Dedifferentiated amniotic fluid mesenchymal stem cell (primary cell): Measurements from ENCODE around the gene MEGF6.

Source experiments
- DNase-seq: peaks from one replicate; pipeline ENCODE4 v3.0.0-alpha.2; 2016; ENCODE audit errors: extremely low spot score

Gene MEGF6

DNA sequence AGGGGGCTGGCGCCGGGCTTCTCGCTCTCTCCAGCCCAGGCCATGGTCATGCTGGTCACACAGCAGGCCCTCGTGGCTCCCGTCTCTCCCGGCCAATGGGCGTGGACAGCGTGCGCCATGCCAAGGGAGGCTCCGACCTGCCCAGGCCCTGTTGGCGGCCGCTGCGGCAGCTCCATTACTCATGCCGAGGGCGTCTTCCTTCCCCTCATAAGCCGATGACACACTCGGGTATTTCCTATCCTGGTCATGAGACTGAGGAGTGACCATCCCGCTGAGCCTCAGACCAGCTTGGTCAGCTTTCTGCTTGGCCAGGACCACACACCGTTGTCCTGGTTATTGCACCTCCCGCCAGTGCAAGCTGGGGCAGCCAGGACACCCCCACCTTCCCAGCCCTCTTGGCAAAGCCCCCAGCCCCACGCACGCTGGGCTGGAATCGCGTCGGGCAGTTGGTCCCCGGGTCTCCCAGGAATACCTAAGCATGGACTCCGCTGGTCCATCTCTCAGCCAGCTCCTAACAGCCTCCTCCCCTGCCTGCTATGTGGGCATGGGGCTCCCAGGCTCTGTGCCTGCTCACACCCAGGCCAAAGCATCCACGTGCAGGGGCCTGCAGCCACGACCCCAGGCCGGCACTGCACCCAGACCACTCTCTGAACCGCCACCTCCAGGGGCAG lies 107.0 kb downstream of the MEGF6 start:
- DNase-seq, result peak; percentile 81

DNA sequence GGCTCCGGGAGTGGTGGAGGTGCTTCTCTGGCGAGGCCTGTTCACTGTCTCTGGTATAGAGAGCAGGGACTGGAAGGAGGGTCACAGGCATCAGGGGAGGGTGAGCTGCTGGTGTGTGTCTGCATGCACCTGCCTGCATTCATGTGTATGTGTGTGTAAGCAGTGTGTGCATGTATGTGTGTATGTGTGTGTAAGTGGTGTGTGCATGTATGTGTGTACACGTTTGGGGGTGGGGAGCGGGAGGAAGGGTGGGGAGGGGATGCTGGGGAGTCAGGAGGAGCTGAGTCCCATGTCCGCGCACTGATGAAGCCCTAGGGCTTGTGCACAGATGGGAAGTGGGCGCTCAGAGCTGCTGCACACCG lies 107.8 kb downstream of the MEGF6 start:
- DNase-seq, result no peak

DNA sequence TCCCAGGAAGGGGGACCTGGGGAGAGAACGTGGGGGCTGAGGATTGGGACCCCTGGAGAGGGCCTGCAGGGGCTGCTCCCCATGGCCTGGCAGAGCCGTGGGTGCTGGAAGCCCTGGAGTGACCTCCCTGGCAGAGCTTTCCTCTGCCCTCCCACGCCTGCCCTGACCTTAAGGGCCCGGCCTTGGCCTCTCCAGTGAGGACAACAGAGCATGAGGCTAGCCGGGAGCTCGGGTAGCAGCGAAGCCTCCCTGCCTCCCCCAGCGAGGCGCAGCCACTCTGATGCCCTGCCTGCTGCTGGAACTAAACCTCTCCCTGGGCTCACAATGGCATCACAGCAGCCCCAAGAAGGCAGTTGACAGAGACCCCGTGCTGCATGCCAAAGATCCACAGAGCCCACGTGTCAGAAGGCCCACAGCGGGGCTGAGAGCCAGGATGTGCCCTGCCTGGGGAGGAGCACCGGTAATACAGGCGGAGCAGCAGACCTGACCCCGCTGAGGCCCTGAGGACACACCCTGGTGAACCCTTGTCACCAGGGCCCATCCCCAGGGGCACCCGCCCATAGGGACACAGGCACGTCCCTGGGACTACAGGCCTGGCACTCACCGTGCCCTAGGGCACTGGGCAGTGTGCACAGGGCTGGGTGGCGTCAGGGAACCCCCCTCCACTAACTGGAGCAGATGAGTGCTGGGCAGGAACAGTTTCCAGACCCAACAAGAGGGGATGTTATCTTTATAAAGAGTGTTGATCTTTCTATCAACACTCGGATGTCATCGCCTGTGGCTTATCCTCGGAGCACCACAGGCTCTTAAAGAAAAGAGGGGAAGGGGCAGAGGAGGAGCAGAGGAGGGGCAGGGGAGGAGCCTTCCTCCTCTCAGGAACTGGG lies 108.4 kb downstream of the MEGF6 start:
- DNase-seq, result no peak

DNA sequence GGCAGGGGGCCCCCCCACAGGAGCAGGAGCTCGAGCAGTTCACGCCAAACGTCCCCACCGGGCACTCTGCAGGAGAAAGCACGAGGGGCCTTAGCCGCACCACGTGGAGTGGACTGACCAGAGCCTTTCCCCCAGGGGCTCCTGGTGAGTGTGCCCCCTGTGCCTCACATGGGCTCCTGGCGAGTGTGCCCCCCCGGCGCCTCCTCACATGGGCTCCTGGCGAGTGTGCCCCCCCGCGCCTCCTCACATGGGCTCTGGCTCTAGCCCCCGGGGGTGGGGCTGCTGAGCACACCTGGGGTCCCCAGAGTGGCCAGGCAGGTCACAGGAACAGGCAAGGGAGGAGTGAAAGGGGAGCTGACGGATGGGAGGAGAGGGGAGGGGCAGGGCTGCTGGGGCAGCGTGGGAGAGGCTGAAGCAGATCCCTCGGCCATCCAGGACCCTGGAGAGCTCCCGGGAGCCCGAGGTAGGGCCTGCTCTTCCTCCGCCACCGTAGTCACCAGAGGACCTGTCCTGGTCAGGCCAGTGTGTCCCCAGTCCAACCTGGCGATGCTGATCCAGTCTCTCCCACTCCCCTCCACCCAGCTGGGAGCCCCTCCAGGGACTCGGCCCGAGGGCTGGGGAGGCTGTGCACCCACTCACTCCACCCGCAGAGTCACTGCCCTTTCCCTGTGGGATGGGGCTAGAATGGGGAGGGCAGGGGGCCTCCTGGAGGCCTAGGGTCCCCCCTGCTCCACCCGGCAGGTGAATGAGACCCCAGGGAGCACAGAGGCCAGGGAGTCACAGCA lies 109.3 kb downstream of the MEGF6 start:
- DNase-seq, result no peak

DNA sequence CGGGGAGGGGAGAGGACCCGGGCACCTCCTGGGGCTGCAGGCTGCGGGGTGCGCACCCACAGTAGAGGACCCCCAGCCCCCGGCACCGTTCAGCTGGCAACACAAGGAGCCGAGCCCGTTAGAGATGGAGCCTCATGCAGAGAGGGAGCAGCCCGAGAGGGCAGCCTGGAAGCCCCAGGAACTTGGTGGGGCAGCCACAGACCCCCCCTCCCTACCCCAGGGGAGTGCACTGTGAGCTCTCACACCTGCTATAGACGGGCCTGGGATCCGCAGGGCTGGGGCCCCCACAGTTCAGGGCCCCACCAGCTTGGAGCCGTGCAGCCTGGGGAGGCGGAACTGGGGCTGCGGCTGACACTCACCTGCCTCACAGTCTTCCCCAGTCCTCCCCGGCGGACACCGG lies 109.9 kb downstream of the MEGF6 start:
- DNase-seq, result no peak

DNA sequence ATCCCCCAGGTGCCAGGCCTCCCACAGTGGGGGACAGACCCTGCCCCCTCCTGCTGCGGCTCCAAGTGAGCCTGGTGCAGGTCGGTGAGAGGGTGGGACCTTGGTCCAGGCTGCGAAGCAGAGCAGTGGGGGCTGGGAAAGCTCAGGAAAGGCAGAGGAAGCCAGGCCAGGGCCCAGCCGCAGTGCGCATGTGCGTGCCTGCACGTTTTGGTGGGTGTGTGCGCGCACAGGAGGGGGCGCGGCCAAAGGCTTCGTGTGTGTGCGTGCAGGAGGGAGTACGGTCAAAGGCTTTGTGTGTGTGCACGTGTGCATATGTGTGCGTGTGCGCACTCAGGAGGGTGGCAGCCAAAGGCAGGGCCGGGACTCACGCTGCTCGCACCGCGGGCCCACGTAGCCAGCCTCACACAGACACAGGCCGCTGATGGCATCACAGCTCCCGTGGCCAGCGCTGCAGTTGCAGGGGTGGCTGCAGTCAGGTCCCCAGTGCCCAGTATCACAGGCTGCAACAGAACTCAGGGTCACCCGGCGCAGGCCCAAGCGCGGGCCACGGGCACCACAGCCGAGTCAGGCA lies 111.0 kb downstream of the MEGF6 start:
- DNase-seq, result no peak

DNA sequence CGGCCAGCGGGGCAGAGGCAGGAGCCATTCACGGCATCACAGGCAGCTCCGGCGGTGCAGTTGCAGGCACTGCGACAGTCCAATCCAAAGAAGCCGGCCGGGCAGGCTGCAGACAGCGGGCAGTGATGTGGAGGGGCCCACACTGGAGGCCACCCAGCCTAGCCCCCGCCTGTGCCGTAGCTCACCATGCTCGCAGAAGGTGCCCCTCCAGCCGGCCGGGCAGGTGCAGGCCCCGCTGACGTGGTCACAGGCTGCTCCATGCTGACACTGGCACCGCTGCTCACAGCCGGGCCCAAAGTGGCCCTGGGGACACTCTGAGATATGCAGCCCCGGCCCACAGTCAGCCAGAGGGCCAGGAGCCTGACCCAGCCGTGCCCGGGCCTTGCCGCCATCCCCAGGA lies 111.7 kb downstream of the MEGF6 start:
- DNase-seq, result no peak

DNA sequence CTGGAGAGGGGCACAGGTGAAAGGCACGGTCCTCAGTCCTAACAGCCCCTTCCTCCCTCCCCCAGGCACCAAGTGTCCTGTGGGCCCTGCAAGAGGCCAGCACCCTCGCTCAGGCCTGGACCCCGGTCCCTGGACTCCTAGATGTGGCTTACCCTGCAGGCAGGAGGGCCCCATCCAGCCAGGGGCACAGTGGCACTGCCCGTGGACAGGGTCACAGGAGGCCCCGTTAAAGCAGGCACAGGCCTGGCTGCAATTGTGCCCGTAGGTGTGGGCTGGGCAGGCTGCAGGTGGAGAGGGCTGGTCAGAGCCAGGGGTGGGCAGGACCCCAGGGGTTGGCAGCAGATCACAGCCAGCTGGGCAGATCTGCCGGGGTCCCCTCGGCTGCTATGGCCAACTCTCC lies 112.3 kb downstream of the MEGF6 start:
- no peak for DNase-seq

DNA sequence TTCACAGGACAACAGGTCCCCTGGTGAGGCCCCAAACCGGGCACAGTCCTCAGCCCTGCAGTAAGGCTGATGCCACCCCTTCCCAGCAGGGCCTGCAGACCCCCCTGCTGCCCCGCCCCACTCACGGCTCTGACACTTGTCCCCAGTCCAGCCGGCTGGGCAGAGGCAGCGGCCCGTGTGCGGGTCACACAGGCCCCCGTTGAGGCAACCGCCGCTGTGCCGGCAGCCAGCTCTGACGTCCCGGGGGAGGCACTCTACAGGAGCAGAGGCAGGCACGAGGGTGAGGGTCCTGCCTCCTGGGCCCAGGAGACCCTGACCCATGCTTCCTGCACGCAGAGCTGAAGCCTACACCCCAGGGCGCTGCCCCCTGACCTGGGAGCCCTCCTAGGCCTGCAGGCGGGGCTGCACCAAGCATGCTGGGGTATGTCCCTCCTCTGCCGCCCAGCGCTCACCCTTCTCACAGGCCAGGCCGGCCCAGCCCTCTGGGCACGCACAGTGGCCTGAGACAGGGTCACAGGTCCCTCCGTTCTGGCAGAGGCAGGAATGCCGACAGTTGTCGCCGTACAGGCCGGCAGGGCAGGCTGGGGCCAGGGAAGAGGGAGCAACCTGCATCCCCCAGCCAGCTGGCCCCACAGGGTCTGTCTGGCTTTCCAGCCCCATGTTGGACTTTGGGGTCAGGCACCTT lies 112.9 kb downstream of the MEGF6 start:
- no peak for DNase-seq

DNA sequence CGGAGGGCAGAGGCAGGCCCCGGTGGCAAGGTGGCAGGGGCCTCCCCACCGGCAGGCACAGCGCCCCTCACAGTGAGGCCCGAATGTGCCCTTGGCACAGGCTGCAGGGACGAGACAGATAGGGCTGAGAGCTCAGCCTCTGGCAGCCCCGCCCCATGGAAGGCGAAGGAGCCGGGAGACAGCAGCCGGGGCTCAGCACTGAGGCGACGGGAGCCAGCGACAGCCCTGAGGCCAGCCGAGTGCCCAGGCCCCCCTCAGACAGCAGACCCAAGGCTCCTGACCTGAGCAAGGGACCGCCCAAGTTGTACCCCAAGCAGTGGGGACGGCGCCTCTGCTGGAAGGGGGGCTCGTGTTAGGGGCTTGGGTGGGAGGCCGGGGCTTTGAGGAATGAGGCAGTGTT lies 113.8 kb downstream of the MEGF6 start:
- no peak for DNase-seq

DNA sequence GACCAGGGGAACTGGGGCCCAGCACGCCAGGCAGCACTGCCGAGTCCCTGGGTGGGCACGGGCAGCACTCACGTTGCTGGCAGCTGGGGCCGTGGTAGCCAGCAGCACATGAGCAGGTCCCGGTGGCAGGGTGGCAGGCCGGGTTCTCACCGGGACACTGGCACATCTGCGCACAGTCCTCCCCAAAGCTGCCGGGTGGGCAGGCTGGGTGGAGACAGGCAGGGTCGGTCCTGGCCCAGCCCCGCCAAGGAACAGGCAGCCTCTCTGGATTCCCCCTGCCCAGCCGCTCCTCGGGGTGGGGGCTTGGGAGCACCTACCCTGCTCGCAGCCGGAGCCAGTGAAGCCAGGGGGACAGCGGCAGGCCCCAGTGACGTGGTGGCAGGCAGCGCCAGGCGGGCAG lies 114.4 kb downstream of the MEGF6 start:
- DNase-seq, result no peak

DNA sequence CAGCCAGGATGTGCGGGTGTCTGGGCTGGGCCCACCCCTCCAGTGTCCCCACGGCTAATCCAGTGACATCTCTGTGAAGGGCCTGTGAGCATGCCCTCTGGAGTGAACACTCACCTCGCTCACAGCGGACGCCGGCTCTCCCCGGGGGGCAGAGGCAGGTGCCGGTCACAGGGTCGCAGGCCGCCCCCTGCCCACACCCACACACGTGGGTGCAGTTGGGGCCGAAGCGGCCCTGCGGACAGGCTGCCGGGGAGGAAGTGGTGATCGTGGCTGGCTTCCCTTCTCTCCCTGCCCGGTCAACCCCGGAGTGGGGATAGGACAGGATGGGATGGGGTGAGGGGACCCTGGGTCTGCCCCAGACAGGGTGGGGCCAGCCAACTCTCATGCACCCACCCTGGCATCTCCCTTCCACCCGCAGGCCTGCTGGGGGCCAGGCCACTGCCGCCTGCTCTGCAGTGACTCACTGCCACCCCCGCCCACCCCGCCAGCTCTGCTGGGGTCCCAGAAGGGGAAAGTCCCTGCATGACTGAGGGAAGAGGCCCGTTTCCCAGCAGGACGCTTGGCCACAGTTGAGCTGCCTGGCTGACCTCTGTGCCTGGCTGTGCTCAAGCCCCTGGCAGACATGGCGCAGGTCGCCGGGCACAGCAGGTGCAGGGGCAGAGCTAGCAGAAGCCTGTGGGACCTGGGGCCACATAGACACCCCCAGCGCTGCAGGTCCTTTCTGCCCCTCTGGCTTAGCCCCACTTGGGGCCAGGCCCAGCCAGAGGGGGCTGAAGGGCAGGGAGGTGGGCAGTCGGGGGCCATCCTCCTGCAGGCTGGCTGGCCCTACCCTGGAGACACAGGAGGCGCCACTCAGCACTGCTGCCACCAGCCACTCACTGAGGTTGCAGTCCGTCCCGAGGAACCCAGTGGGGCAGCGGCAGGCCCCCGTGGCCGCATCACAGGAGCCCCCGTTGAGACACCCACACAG lies 115.2 kb downstream of the MEGF6 start:
- no peak for DNase-seq

DNA sequence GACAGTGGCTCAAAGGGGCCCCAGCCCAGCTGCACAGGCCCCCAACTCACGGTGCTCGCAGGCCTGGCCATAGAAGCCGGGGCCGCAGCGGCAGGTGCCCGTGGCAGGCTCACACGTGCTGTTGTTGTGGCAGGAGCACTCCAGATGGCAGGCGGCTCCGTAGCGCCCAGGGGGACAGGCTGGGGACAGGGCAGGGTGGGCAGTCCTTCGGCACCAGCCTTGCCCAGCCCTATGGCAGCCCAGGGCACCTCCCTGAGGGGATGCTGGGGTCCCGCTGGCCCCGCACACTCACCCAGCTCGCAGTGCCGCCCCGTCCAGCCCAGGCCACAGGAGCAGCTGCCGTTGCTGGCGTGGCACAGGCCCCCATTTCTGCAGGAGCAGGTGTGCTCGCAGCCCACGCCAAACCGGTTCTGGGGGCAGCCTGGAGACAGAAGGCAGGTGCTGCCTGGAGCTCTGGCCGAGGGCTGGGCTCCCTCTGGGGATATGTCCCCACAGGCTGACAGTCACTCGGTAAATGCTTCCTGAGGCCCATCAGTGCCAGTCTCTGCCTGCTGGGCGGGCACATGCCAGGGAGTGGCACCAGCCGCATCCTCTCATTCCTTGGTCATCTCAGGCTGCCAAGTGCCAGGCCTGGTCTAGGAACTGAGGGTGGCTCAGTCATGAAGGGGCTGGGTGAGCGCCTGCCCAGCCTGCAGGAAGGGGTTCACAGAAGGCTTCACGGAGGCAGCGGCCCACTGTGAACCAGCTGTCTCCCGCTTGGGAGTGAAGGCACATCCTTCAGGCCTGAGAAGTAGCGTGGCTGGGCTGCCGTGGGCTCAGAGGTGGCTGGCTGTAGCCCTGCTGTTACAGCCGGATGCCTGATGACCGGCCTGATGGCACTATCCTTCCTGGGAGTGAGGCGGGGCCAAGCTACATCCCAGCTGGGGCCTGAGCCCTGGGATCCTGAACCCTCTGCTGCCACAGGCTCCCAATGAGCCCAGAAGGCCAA lies 116.7 kb downstream of the MEGF6 start:
- no peak for DNase-seq

DNA sequence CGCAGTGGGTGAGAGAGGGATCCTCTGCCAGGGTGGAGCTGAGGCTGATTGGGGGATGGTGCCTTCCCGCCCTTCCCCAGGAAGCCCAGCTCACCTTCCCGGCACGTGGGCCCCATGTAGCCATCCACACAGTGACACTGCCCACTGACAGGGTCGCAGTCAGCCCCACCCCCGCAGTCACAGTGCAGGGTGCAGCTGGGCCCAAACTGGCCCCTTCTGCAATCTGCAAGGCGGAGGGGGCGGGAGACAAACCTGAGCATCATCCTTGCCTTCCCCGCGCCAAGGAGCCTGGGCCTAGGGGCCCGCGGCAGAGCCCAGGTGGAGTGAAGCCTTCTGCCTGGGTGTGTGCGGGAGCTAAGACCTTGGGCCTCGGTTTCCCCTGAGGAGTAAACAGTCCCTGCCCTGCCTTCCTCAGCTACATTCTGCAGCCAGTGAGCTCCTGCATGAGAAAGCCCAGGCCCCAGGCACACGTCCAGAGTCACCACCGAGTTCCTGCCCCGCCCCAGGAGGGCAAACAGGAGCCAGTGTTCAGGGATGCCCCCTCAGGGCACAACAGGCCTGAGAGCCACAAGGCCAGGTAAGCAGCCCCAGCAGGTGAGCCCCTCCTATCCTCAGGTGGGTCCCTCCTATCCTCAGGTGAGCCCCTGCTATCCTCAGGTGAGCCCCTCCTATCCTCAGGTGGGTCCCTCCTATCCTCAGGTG lies 118.6 kb downstream of the MEGF6 start:
- DNase-seq, result no peak

DNA sequence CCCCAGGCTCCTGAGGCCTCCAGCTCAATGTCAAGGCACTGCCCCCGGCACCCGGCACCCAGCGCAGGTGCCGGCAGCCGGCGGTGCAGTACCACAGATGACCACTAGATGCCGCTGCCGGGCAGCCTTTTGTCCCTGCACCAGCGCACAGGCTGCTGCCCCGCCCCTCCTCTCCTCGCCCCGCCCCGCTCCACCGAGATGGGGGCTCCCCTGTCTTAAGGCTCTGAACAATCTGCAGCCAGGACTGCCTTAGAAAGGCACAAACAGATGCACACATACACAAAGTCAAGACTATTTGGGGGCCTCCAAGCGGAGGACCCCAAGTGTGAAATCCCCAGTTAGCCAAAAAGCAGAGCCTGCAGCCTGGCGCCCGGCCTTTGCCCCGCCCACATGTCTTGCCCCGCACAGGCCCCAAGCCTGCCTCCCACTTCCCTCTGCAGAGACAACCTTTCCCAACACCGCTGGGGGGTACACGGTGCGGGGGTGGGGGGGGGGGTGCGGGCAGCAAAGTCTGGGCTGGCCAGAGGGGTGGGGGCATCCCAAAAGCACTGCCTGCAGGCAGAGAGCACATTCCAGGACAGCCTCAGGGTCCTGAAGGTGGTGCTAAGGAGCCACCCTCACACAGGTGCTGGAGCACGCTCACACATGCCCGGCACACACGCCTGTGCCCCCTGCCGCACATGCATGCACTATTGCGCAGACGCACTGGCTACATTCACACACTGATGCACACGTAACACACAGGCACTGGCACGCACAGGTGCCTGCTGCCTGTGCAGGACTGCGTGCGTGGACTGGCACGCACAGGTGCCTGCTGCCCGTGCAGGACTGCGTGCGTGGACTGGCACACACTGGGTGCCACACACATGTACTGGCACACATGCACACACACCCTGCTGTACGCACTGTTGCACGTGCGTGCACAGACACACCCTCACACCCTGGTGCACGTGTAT lies 119.7 kb downstream of the MEGF6 start:
- DNase-seq, result peak; percentile 29

DNA sequence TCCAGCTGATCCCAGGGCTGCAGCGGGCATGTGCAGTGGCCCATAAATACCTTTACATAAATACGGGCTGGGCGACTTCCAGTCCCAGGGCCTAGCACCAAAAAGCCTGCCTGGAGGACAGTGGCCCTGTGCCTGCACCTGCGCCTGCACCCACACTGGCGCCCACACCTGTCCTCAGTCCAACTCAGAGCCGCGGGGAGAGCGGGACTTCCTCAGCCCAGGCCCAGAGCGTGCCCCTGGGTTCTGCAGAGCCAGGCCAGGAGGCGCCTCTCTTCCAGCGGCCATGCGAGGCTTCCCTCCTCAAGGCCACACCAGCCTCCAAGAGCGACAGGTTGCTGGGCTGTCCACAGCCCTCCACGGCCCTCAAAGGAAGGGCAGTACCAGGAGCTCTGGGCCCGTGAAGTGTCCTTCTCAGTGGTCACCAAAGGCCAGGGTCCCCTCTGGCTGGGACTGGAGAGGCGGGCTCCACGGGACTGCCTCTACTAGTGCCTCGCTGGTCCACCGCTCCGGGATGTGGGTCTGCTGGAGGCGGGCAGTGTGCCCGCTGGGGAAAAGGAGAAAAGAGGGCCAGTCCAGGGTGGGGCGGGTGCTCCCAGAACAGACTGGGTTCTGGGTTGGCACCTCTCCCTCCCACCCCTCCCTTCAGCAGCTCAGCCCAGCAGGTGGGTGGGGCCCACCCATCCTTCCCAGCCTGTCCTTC lies 121.1 kb downstream of the MEGF6 start:
- DNase-seq, result no peak

DNA sequence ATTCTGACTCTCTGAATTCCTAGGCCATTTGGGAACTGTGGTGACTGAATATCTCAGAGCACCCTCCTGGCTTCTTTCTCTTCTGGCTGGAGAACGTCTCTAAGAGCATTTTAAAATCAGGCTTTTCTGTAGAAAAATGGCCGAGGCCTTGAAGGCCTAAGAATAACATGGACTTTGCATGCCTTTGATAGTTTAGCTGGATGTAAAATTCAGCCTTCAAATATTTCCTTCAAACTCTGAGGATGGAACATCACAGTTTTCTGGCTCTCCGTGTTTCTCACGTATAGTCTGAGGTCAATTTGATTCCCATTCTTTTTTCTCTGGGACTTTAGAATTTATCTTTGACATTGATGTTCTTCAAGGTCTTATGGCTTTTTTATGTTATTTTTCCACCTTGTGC lies 122.9 kb downstream of the MEGF6 start:
- no peak for DNase-seq
